Skin epidermis (tissue), 12 donors: ENCODE results near the gene APOBEC4.

Source experiments
- H3K27ac ChIP-seq, 21 experiments: fragments of 200-600 bp; sonication (generic) in 11 of 21; one replicate each; pipeline ENCODE4 v1.5.0; 2020; ENCODE audit warnings: mild to moderate bottlenecking in 3 of 21, inconsistent platforms in 2 of 21, moderate library complexity in 2 of 21
- H3K4me3 ChIP-seq, 7 experiments: fragments of 200-600 bp; sonication (generic) in 2 of 7; one replicate each; pipeline ENCODE4 v1.5.0; 2020; ENCODE audit warnings: inconsistent platforms in 2 of 7, mild to moderate bottlenecking in 2 of 7, moderate library complexity in 1 of 7

The APOBEC4 gene

GRCh38 chr1:183675883-183676585 lies 22.9 kb upstream of the APOBEC4 start:
- H3K4me3 ChIP-seq, result no peak overlapping the region
- H3K27ac ChIP-seq, result no peak overlapping the region

GRCh38 chr1:183675381-183675780 lies 22.3 kb upstream of the APOBEC4 start:
- H3K4me3 ChIP-seq, result no peak overlapping the region
- H3K27ac ChIP-seq, result no peak overlapping the region

GRCh38 chr1:183674886-183675285 lies 21.8 kb upstream of the APOBEC4 start:
- Histone ChIP-seq H3K27ac (no peak overlapping the region), H3K4me3 (no peak overlapping the region)

GRCh38 chr1:183674339-183674738 lies 21.2 kb upstream of the APOBEC4 start:
- Histone ChIP-seq H3K4me3 (no peak overlapping the region), H3K27ac (no peak overlapping the region)

- Histone ChIP-seq H3K27ac (no peak overlapping the region), H3K4me3 (no peak overlapping the region)
These were observed 20.6 kb upstream of the APOBEC4 start for GRCh38 chr1:183673605-183674323.

- no peak overlapping the region for H3K4me3 ChIP-seq
These were observed 17.1 kb upstream of the APOBEC4 start for GRCh38 chr1:183670169-183670568.

GRCh38 chr1:183656355-183656754 lies 3.2 kb upstream of the APOBEC4 start:
- no peak overlapping the region for H3K4me3 ChIP-seq
- H3K27ac ChIP-seq, result no peak overlapping the region

More at GRCh38 chr1:183670169-183670568, 17.1 kb upstream of the APOBEC4 start:
- H3K27ac ChIP-seq, result no peak overlapping the region

GRCh38 chr1:183655562-183656075 lies 2.5 kb upstream of the APOBEC4 start:
- H3K27ac ChIP-seq, result no peak overlapping the region
- H3K4me3 ChIP-seq, result no peak overlapping the region

GRCh38 chr1:183654706-183655105 lies 1.6 kb upstream of the APOBEC4 start:
- no peak overlapping the region for H3K27ac ChIP-seq
- no peak overlapping the region for H3K4me3 ChIP-seq

- Histone ChIP-seq H3K27ac (no peak overlapping the region), H3K4me3 (no peak overlapping the region)
These were observed 848 bp upstream of the APOBEC4 start for GRCh38 chr1:183653876-183654451.

GRCh38 chr1:183653462-183653794 lies 312 bp upstream of the APOBEC4 start:
- no peak overlapping the region for H3K27ac ChIP-seq
- no peak overlapping the region for H3K4me3 ChIP-seq

- no peak overlapping the region for H3K4me3 ChIP-seq
- H3K27ac ChIP-seq, result peak overlapping the region in 2 of 21 experiments; percentile 33 to 35
These were observed 1.0 kb downstream of the APOBEC4 start for GRCh38 chr1:183652107-183652506.

- Histone ChIP-seq H3K27ac (peak overlapping the region in 1 of 21 experiments; percentile 33), H3K4me3 (no peak overlapping the region)
These were observed 1.5 kb downstream of the APOBEC4 start for GRCh38 chr1:183651612-183652011.

- H3K4me3 ChIP-seq, result no peak overlapping the region
- H3K27ac ChIP-seq, result no peak overlapping the region
These were observed 5.1 kb downstream of the APOBEC4 start for GRCh38 chr1:183648042-183648441.

- no peak overlapping the region for H3K27ac ChIP-seq
- no peak overlapping the region for H3K4me3 ChIP-seq
These were observed 6.3 kb downstream of the APOBEC4 start for GRCh38 chr1:183646776-183647175.

GRCh38 chr1:183645531-183645930 lies 7.6 kb downstream of the APOBEC4 start:
- Histone ChIP-seq H3K4me3 (no peak overlapping the region), H3K27ac (no peak overlapping the region)

GRCh38 chr1:183642166-183642565 lies 10.9 kb downstream of the APOBEC4 start:
- Histone ChIP-seq H3K27ac (no peak overlapping the region), H3K4me3 (no peak overlapping the region)

GRCh38 chr1:183640193-183640592 lies 12.9 kb downstream of the APOBEC4 start:
- no peak overlapping the region for H3K27ac ChIP-seq
- no peak overlapping the region for H3K4me3 ChIP-seq

- H3K27ac ChIP-seq, result no peak overlapping the region
- no peak overlapping the region for H3K4me3 ChIP-seq
These were observed 14.3 kb downstream of the APOBEC4 start for GRCh38 chr1:183638649-183639387.

GRCh38 chr1:183636783-183637182 lies 16.3 kb downstream of the APOBEC4 start:
- peak overlapping the region in 2 of 7 experiments; percentile 75 to 86 for H3K4me3 ChIP-seq
- H3K27ac ChIP-seq, result no peak overlapping the region
